ENCODE results near the gene EPHB2. TPM values are rescaled to one million over a fixed set of nuclear protein-coding genes. Genes with fewer than 3 reads are reported as not detected.

EPHB2 gene
- total RNA-seq, 2 experiments from 2014 or later: 0.08 TPM; not detected in 1

- DNase-seq (no peak), ATAC-seq (ENCODE audit: poor library complexity) (no peak)
- no peak overlapping the region for H3K27ac ChIP-seq (ENCODE audit: low read depth in 1 of 2, low read length in 2 of 2)
- H3K27ac Mint-ChIP-seq: no peak overlapping the region
- ChIA-PET POLR2A (no interaction called here), CTCF (no interaction called here)
- H3K9me3 ChIP-seq (ENCODE audit: control insufficient read depth in 1 of 2, insufficient read depth in 1 of 2, low read length in 2 of 2): no peaks in the 10 kb centered on the region
- intact Hi-C loops (cut with DNase I, micrococcal nuclease): no loop called here
- H3K4me1 Mint-ChIP-seq (ENCODE audit: low read depth): no peaks in the 10 kb centered on the region
- H3K9me3 Mint-ChIP-seq: no peaks in the 10 kb centered on the region
- no peak overlapping the region for H3K4me3 Mint-ChIP-seq
- no peaks in the 10 kb centered on the region for H3K36me3 ChIP-seq (ENCODE audit: insufficient read depth, low read length)
- peaks cover 5 to 8% of the 10 kb centered on the region in 2 experiments for H3K27me3 ChIP-seq (ENCODE audit: control insufficient read depth in 1 of 2, insufficient read depth in 2 of 2, low read length in 2 of 2)
- no peaks in the 10 kb centered on the region for H3K36me3 Mint-ChIP-seq (ENCODE audit: low read depth)
- no peak for TF ChIP-seq CTCF (IDR thresholded peaks at IDR 0.05)
- H3K4me3 ChIP-seq (ENCODE audit: low read length): no peak overlapping the region
- peaks cover 39% of the 10 kb centered on the region for H3K27me3 Mint-ChIP-seq
- no peaks in the 10 kb centered on the region for H3K4me1 ChIP-seq (ENCODE audit: insufficient read depth, low read length)
Observed at GRCh38 chr1:22850281-22850680, 139.6 kb downstream of the EPHB2 start.

GRCh38 chr1:22850681-22851080 is 140.0 kb downstream of the EPHB2 start:
- no peaks in the 10 kb centered on the region for H3K9me3 Mint-ChIP-seq
- H3K4me3 Mint-ChIP-seq: no peak overlapping the region
- no peak overlapping the region for H3K27ac Mint-ChIP-seq
- H3K4me1 Mint-ChIP-seq (ENCODE audit: low read depth): no peaks in the 10 kb centered on the region
- Histone ChIP-seq H3K4me3 (ENCODE audit: low read length) (no peak overlapping the region), H3K27ac (ENCODE audit: low read depth in 1 of 2, low read length in 2 of 2) (no peak overlapping the region), H3K36me3 (ENCODE audit: insufficient read depth, low read length) (no peaks in the 10 kb centered on the region), H3K9me3 (ENCODE audit: control insufficient read depth in 1 of 2, insufficient read depth in 1 of 2, low read length in 2 of 2) (no peaks in the 10 kb centered on the region), H3K27me3 (ENCODE audit: control insufficient read depth in 1 of 2, insufficient read depth in 2 of 2, low read length in 2 of 2) (peaks cover 4 to 5% of the 10 kb centered on the region in 2 experiments), H3K4me1 (ENCODE audit: insufficient read depth, low read length) (no peaks in the 10 kb centered on the region)
- no peaks in the 10 kb centered on the region for H3K36me3 Mint-ChIP-seq (ENCODE audit: low read depth)
- H3K27me3 Mint-ChIP-seq: peaks cover 35% of the 10 kb centered on the region
- intact Hi-C loops (cut with DNase I, micrococcal nuclease): no loop called here
- no peak for TF ChIP-seq CTCF (IDR thresholded peaks at IDR 0.05)
- DNase-seq (no peak), ATAC-seq (ENCODE audit: poor library complexity) (no peak)
- POLR2A ChIA-PET: no interaction called here
- CTCF ChIA-PET: no interaction called here

- Mint-ChIP-seq H3K36me3 (ENCODE audit: low read depth) (no peaks in the 10 kb centered on the region), H3K27me3 (peaks cover 30% of the 10 kb centered on the region), H3K27ac (no peak overlapping the region), H3K4me3 (no peak overlapping the region), H3K9me3 (no peaks in the 10 kb centered on the region), H3K4me1 (ENCODE audit: low read depth) (no peaks in the 10 kb centered on the region)
- ATAC-seq (ENCODE audit: poor library complexity): no peak
- POLR2A ChIA-PET: no interaction called here
- Histone ChIP-seq H3K4me3 (ENCODE audit: low read length) (no peak overlapping the region), H3K27ac (ENCODE audit: low read depth in 1 of 2, low read length in 2 of 2) (no peak overlapping the region), H3K36me3 (ENCODE audit: insufficient read depth, low read length) (no peaks in the 10 kb centered on the region), H3K9me3 (ENCODE audit: control insufficient read depth in 1 of 2, insufficient read depth in 1 of 2, low read length in 2 of 2) (no peaks in the 10 kb centered on the region), H3K27me3 (ENCODE audit: control insufficient read depth in 1 of 2, insufficient read depth in 2 of 2, low read length in 2 of 2) (peaks cover 3% of the 10 kb centered on the region in 2 experiments), H3K4me1 (ENCODE audit: insufficient read depth, low read length) (no peaks in the 10 kb centered on the region)
- intact Hi-C loops (cut with DNase I, micrococcal nuclease): no loop called here
- CTCF ChIA-PET: no interaction called here
- no peak for DNase-seq
- no peak for TF ChIP-seq CTCF (IDR thresholded peaks at IDR 0.05)
Observed at GRCh38 chr1:22851517-22851916, 140.9 kb downstream of the EPHB2 start.
